Measurements from ENCODE around the gene CDK3. TPM values are rescaled to one million over a fixed set of nuclear protein-coding genes. Genes with fewer than 3 reads are reported as not detected.

The CDK3 gene
- total RNA-seq, 4 donors from 2014 or later = 0.65 to 2.2 (median 1.2) TPM; not detected in 1

GRCh38 chr17:76051561-76051960 lies 50.9 kb downstream of the CDK3 start:
- Histone ChIP-seq H3K27me3 (no peaks in the 10 kb centered on the region), H3K27ac (replicated peaks in 1 of 4) (no peak overlapping the region), H3K4me1 (no peaks in the 10 kb centered on the region), H3K9me3 (no peaks in the 10 kb centered on the region), H3K36me3 (peaks cover 60 to 100% (median 89%) of the 10 kb centered on the region in 4 donors), H3K4me3 (no peak overlapping the region)
- WGBS = 84% methylated on average over 6 of the region's 6 CpGs
- DNase-seq (ENCODE audit: extremely low spot score) = no peak
- intact Hi-C loops (cut with DNase I) = no loop called here
- TF ChIP-seq EP300 (IDR thresholded peaks at IDR 0.05) (no peak), CTCF (IDR thresholded peaks at IDR 0.05) (no peak), POLR2AphosphoS5 (IDR thresholded peaks at IDR 0.05) (no peak), POLR2A (IDR thresholded peaks at IDR 0.05; ENCODE audit: low read depth) (no peak)

DNA sequence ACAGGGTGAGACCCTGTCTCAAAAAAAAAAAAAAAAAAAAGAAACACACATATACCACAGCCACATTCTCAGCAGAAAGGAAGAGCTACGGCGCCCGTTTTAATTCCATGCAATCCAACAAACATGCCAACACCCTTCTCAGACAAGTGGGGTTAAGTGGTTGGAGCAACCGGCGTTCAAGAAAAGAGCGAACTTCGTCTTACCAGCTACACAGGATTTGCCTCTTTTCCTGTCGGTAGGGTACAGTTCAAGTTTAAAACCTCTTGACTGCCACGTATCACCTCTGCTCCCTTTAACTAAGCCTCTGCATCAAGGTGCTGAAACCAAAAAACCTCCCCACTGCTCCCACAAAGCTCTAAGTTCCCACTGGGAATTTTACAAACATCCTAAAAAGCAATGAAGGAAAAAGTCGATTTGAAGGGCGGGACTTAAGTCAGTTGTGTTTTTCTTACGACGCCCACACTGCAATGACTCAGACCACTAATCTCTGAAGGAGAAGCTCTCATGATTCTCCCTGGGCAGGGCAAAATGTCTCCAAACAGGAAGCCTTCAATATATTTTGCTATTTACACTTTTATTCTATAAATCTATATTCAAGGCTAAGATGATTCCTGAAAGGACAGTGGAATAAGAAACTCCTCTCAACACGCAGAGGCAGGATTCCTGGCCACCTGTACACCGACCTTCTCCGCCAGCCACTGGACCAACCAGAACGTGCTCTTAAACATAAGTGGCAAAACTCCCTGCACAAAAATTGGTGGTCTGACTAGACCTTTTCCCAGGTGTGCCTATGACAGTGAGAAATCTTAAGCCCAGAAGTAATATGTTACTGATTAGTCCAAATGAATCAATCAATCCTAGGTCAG lies 52.8 kb downstream of the CDK3 start:
- H3K27ac ChIP-seq (replicated peaks in 1 of 4) = no peak overlapping the region
- DNase-seq (ENCODE audit: extremely low spot score) = no peak
- intact Hi-C loops (cut with DNase I) = no loop called here
- WGBS = 82% methylated on average over 17 of the region's 17 CpGs
- H3K4me1 ChIP-seq = no peaks in the 10 kb centered on the region
- no peaks in the 10 kb centered on the region for H3K9me3 ChIP-seq
- H3K36me3 ChIP-seq = peaks cover 63 to 100% (median 89%) of the 10 kb centered on the region in 4 donors
- TF ChIP-seq CTCF (IDR thresholded peaks at IDR 0.05) (no peak), EP300 (IDR thresholded peaks at IDR 0.05) (no peak), POLR2AphosphoS5 (IDR thresholded peaks at IDR 0.05) (no peak), POLR2A (IDR thresholded peaks at IDR 0.05; ENCODE audit: low read depth) (no peak)
- H3K27me3 ChIP-seq = no peaks in the 10 kb centered on the region
- H3K4me3 ChIP-seq = no peak overlapping the region

DNA sequence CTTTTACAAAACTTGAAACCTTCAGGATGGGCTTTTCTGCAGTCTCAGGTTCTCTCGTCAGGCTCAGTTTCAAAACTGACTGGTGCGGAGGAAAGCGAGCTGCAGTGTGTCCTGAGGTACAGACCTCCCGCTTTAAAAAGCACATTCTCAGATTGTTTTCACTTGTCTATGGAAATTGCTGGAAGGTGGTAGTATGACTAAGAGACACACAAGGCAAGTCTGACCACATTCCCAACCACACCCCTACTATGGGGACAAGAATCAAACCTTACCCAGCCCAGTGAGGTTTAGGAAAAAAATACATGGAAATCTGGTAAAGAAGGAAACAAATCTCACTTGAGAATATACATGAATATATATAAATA lies 53.4 kb downstream of the CDK3 start:
- Histone ChIP-seq H3K4me3 (no peak overlapping the region), H3K36me3 (peaks cover 64 to 100% (median 89%) of the 10 kb centered on the region in 4 donors), H3K27me3 (no peaks in the 10 kb centered on the region), H3K4me1 (no peaks in the 10 kb centered on the region), H3K9me3 (no peaks in the 10 kb centered on the region), H3K27ac (replicated peaks in 1 of 4) (no peak overlapping the region)
- DNase-seq (ENCODE audit: extremely low spot score) = no peak
- intact Hi-C loops (cut with DNase I) = no loop called here
- TF ChIP-seq EP300 (IDR thresholded peaks at IDR 0.05) (no peak), CTCF (IDR thresholded peaks at IDR 0.05) (no peak), POLR2A (IDR thresholded peaks at IDR 0.05; ENCODE audit: low read depth) (no peak), POLR2AphosphoS5 (IDR thresholded peaks at IDR 0.05) (no peak)
- WGBS = 96% methylated on average over 4 of the region's 4 CpGs

Other genes with a start within 250 kb of the CDK3 start
- gene GALK1, start 235.7 kb upstream of the CDK3 start, total RNA-seq = 10 to 100 TPM; 16.9 to 34.1 (median 24.4) TPM
- 10 to 100 TPM; 18.0 to 23.7 (median 20.0) TPM for gene UNK, start 216.0 kb upstream of the CDK3 start, total RNA-seq
- 1 to 10 TPM; 5.9 to 10.0 (median 9.0) TPM for gene UNC13D, start 156.5 kb upstream of the CDK3 start, total RNA-seq
- 10 to 100 TPM; 48.2 to 95.8 (median 85.2) TPM for gene WBP2, start 145.5 kb upstream of the CDK3 start, total RNA-seq
- 100 to 1,000 TPM in 1 of 4 donors, 10 to 100 TPM in 3; 67.8 to 147 (median 81.9) TPM for gene TRIM47, start 122.3 kb upstream of the CDK3 start, total RNA-seq
- 10 to 100 TPM; 13.3 to 36.4 (median 27.4) TPM for gene TRIM65, start 103.9 kb upstream of the CDK3 start, total RNA-seq
- gene MRPL38, start 96.0 kb upstream of the CDK3 start, total RNA-seq = 10 to 100 TPM; 32.5 to 61.7 (median 44.1) TPM
- 10 to 100 TPM in 2 of 4 donors, 1 to 10 TPM in 2; 7.8 to 15.0 (median 10.4) TPM for gene FBF1, start 59.8 kb upstream of the CDK3 start, total RNA-seq
- 10 to 100 TPM; 45.3 to 57.4 (median 48.9) TPM for gene ACOX1, start 21.7 kb upstream of the CDK3 start, total RNA-seq
- 10 to 100 TPM in 3 of 4 donors, 1 to 10 TPM in 1; 4.6 to 11.3 (median 10.7) TPM for gene TEN1, start 21.6 kb upstream of the CDK3 start, total RNA-seq
- gene EVPL, start 26.5 kb downstream of the CDK3 start, total RNA-seq = 1 to 10 TPM in 2 of 4 donors, under 1 TPM in 2; 0.19 to 2.1 (median 1.1) TPM
- gene SRP68, start 71.7 kb downstream of the CDK3 start, total RNA-seq = 10 to 100 TPM; 41.9 to 56.9 (median 50.0) TPM
- gene GALR2, start 73.9 kb downstream of the CDK3 start, total RNA-seq = under 1 TPM in 1 of 4 donors, not detected in 3; 0.50 TPM
- under 1 TPM in 1 of 4 donors, not detected in 3; 0.13 TPM for gene ZACN, start 78.3 kb downstream of the CDK3 start, total RNA-seq
- gene EXOC7, start 102.9 kb downstream of the CDK3 start, total RNA-seq = 10 to 100 TPM; 65.2 to 94.4 (median 77.1) TPM
- under 1 TPM in 1 of 4 donors, not detected in 3; 0.32 TPM for gene FOXJ1, start 140.4 kb downstream of the CDK3 start, total RNA-seq
- 1 to 10 TPM; 2.1 to 8.1 (median 4.8) TPM for gene RNF157, start 239.6 kb downstream of the CDK3 start, total RNA-seq